H1 (cell line): Measurements from ENCODE around the gene TMCC1. TPM values are rescaled to one million over a fixed set of nuclear protein-coding genes. Genes with fewer than 3 reads are reported as not detected.

Experiments used
- CTCF ChIA-PET: fragments of 300-600 bp; sonication (Branson Sonifier 250); formaldehyde crosslinking; loops from one replicate; lab custom pipeline; 2021; ENCODE audit not compliant: partially characterized antibody; lab: Charles Lee
- POLR2A ChIA-PET: fragments of 300-600 bp; sonication (Branson Sonifier 250); formaldehyde crosslinking; loops from one replicate; lab custom pipeline; 2021; ENCODE audit warnings: inconsistent platforms; ENCODE audit not compliant: partially characterized antibody; lab: Charles Lee
- DNase-seq, 2 experiments: peaks; one replicate each; pipeline versions ENCODE4 v3.0.0 to v3.0.0-alpha.2; 2010 to 2022; ENCODE audit warnings: low spot score in 2 of 2, low read depth in 1 of 2, mixed read lengths in 1 of 2
- FAIRE-seq: peaks from 2 replicates; lab custom pipeline; 2011; peaks lifted over from hg19 to GRCh38; lab: Jason Lieb, UNC
- H2AFZ ChIP-seq: 2 replicates; pipeline ENCODE4 v1.8.1; 2012; ENCODE audit warnings: low read length, inconsistent platforms
- H2AK5ac ChIP-seq: 2 replicates; pipeline ENCODE4 v1.6.1; 2013; ENCODE audit warnings: low read depth, low read length
- H2BK120ac ChIP-seq: replicated peaks from 2 replicates; pipeline ENCODE3; 2013; ENCODE audit warnings: low read depth, low read length, inconsistent platforms
- H2BK12ac ChIP-seq: 2 replicates; pipeline ENCODE4 v1.6.1; 2013; ENCODE audit warnings: low read depth, low read length
- H2BK15ac ChIP-seq: 2 replicates; pipeline ENCODE4 v1.6.1; 2013; ENCODE audit warnings: low read length
- H2BK20ac ChIP-seq: 2 replicates; pipeline ENCODE4 v1.6.1; 2013; ENCODE audit warnings: low read length
- H2BK5ac ChIP-seq: 2 replicates; pipeline ENCODE4 v1.6.1; 2013; ENCODE audit warnings: low read depth, low read length
- H3K14ac ChIP-seq: 2 replicates; pipeline ENCODE4 v1.6.1; 2013; ENCODE audit warnings: inconsistent platforms; ENCODE audit not compliant: insufficient read length
- H3K18ac ChIP-seq: 2 replicates; pipeline ENCODE4 v1.6.1; 2013; ENCODE audit warnings: low read length; ENCODE audit errors: extremely low read depth
- H3K23ac ChIP-seq: 2 replicates; pipeline ENCODE4 v1.6.1; 2013; ENCODE audit warnings: inconsistent platforms; ENCODE audit not compliant: insufficient read length
- H3K23me2 ChIP-seq: 2 replicates; pipeline ENCODE4 v1.6.1; 2013; ENCODE audit warnings: low read depth, low read length
- H3K27ac ChIP-seq: 2 replicates; pipeline ENCODE4 v1.6.1; 2011; ENCODE audit warnings: low read depth, low read length, inconsistent platforms
- H3K27me3 ChIP-seq, 4 experiments: replicated peaks in 1 of 4; 1 replicate in 1 of 4; 2 replicates in 3 of 4; pipeline versions ENCODE4 v1.6.1 to v1.8.1; 2011 to 2013; ENCODE audit warnings: low read length in 3 of 4, mild to moderate bottlenecking in 3 of 4, inconsistent platforms in 2 of 4, mixed read lengths in 2 of 4, moderate library complexity in 1 of 4; ENCODE audit not compliant: control insufficient read depth in 3 of 4, insufficient read depth in 3 of 4; ENCODE audit errors: extremely low read depth in 1 of 4
- H3K36me3 ChIP-seq, 4 experiments: 2 replicates each; pipeline versions ENCODE4 v1.6.1 to v1.8.1; 2011 to 2013; ENCODE audit warnings: mild to moderate bottlenecking in 4 of 4, low read length in 3 of 4, moderate library complexity in 2 of 4, control low read depth in 1 of 4, inconsistent platforms in 1 of 4; ENCODE audit not compliant: insufficient read depth in 4 of 4, control insufficient read depth in 2 of 4
- H3K4ac ChIP-seq: replicated peaks from 2 replicates; pipeline ENCODE3; 2013; ENCODE audit warnings: low read length, low read depth, mixed read lengths, inconsistent platforms; ENCODE audit not compliant: insufficient read length
- H3K4me1 ChIP-seq, 4 experiments: replicated peaks in 1 of 4; 1 replicate in 1 of 4; 2 replicates in 3 of 4; pipeline versions ENCODE4 v1.6.1 to v1.8.1; 2011 to 2013; ENCODE audit warnings: low read length in 3 of 4, inconsistent platforms in 2 of 4, mixed read lengths in 1 of 4; ENCODE audit not compliant: insufficient read depth in 4 of 4, control insufficient read depth in 3 of 4
- H3K4me2 ChIP-seq, 2 experiments: 2 replicates each; pipeline versions ENCODE4 v1.6.1 to v1.8.1; 2011 to 2013; ENCODE audit warnings: low read depth in 2 of 2, low read length in 2 of 2, control low read depth in 1 of 2, inconsistent platforms in 1 of 2, mild to moderate bottlenecking in 1 of 2; ENCODE audit not compliant: insufficient read depth in 1 of 2
- H3K4me3 ChIP-seq, 4 experiments: fragments of 200-600, 300-600 bp in 1 of 4; sonication (generic), shearing (Covaris generic), sonication (Bioruptor Twin) in 1 of 4; 2 replicates each; pipeline versions ENCODE4 v1.5.1 to v1.8.1; 2011 to 2016; ENCODE audit warnings: low read length in 4 of 4, low read depth in 3 of 4, control low read depth in 2 of 4, inconsistent platforms in 2 of 4, mild to moderate bottlenecking in 2 of 4, mixed read lengths in 1 of 4, moderate library complexity in 1 of 4; ENCODE audit not compliant: insufficient read depth in 2 of 4; ENCODE audit errors: extremely low read depth in 1 of 4
- H3K56ac ChIP-seq: replicated peaks from 2 replicates; pipeline ENCODE3; 2013; ENCODE audit warnings: low read depth, mild to moderate bottlenecking, mixed read lengths, low read length, inconsistent platforms; ENCODE audit not compliant: insufficient read length
- H3K79me1 ChIP-seq: 2 replicates; pipeline ENCODE4 v1.6.1; 2013; ENCODE audit warnings: low read depth, low read length, control low read depth
- H3K79me2 ChIP-seq, 2 experiments: 2 replicates each; pipeline versions ENCODE4 v1.6.1 to v1.8.1; 2012 to 2013; ENCODE audit warnings: low read length in 2 of 2, mild to moderate bottlenecking in 2 of 2, inconsistent platforms in 1 of 2; ENCODE audit not compliant: insufficient read depth in 2 of 2, control insufficient read depth in 1 of 2
- H3K9ac ChIP-seq, 4 experiments: replicated peaks in 1 of 4; 1 replicate in 1 of 4; 2 replicates in 3 of 4; pipeline versions ENCODE4 v1.6.1 to v1.8.1; 2011 to 2013; ENCODE audit warnings: low read depth in 3 of 4, low read length in 3 of 4, control low read depth in 2 of 4, mild to moderate bottlenecking in 2 of 4, moderate library complexity in 2 of 4, inconsistent platforms in 1 of 4; ENCODE audit errors: extremely low read depth in 1 of 4
- H3K9me3 ChIP-seq, 2 experiments: 2 replicates each; pipeline versions ENCODE4 v1.6.1 to v1.8.1; 2012 to 2013; ENCODE audit warnings: mild to moderate bottlenecking in 2 of 2, moderate library complexity in 2 of 2, control low read depth in 1 of 2, inconsistent platforms in 1 of 2, low read depth in 1 of 2, low read length in 1 of 2, mixed read lengths in 1 of 2; ENCODE audit not compliant: insufficient read depth in 2 of 2
- H4K20me1 ChIP-seq, 2 experiments: replicated peaks in 1 of 2; 2 replicates each; pipeline versions ENCODE3 to v1.8.1; 2011 to 2013; ENCODE audit warnings: inconsistent platforms in 2 of 2, low read length in 2 of 2, mild to moderate bottlenecking in 1 of 2; ENCODE audit not compliant: insufficient read depth in 2 of 2, control insufficient read depth in 1 of 2
- H4K5ac ChIP-seq: 2 replicates; pipeline ENCODE4 v1.6.1; 2013; ENCODE audit warnings: low read length, low read depth, mixed read lengths, inconsistent platforms; ENCODE audit not compliant: insufficient read length
- H4K8ac ChIP-seq: 2 replicates; pipeline ENCODE4 v1.8.0; 2013; ENCODE audit warnings: mild to moderate bottlenecking, moderate library complexity, low read length, inconsistent platforms; ENCODE audit not compliant: insufficient read depth; ENCODE audit errors: extremely low read depth
- H4K91ac ChIP-seq: replicated peaks from 2 replicates; pipeline ENCODE3; 2013; ENCODE audit warnings: low read length, mixed read lengths, inconsistent platforms; ENCODE audit not compliant: insufficient read length
- CTBP2 ChIP-seq: IDR thresholded peaks from 2 replicates; pipeline ENCODE4 v1.7.0; 2011; ENCODE audit warnings: borderline replicate concordance, mild to moderate bottlenecking, moderate library complexity, mixed read lengths, low read length; ENCODE audit not compliant: insufficient read depth, insufficient read length
- WGBS, 2 experiments: shearing (Covaris generic) in 1 of 2; methylation state at CpG; one replicate each; pipeline versions ENCODE4 v1.1.6 to v1.1.7; 2013 to 2015; ENCODE audit warnings: low lambda C conversion rate in 2 of 2, mixed read lengths in 2 of 2, inconsistent platforms in 1 of 2, low coverage in 1 of 2, missing lambda C conversion rate in 1 of 2; ENCODE audit not compliant: insufficient replicate concordance in 2 of 2, insufficient coverage in 1 of 2, insufficient read length in 1 of 2; ENCODE audit errors: extremely low coverage in 1 of 2, missing lambda C conversion rate in 1 of 2; 5-methylcytosine and 5-hydroxymethylcytosine counted together
- polyA plus RNA-seq, 7 experiments: library from polyadenylated mRNA; depleted of rRNA in 3 of 7; stranded (reverse) in 5 of 7; unstranded in 2 of 7; fragments of >200 nt in 5 of 7; fragments of 200-250 nt in 2 of 7; gene quantifications; 1 replicate in 5 of 7; 2 replicates in 1 of 7; 4 replicates in 1 of 7; pipeline versions ENCODE4 v1.2.1 to v1.2.3, GENCODE V29; 2011 to 2013; ENCODE audit warnings: missing spikeins in 2 of 7, mixed read lengths in 2 of 7
- total RNA-seq: library from RNA; stranded (reverse); fragmentation: NEBNext Ultra II Directional; extraction: Animal tissue kit (Norgen Biotek cat#: 25700); gene quantifications from 2 replicates; pipeline ENCODE4 v1.2.1, GENCODE V29; 2021

TMCC1 gene
- total and polyA plus RNA-seq, 2 of the 8 experiments (the other 6 are each of a cell fraction or from before 2014, with no cell fraction given), result 10.4 to 27.1 TPM

DNA sequence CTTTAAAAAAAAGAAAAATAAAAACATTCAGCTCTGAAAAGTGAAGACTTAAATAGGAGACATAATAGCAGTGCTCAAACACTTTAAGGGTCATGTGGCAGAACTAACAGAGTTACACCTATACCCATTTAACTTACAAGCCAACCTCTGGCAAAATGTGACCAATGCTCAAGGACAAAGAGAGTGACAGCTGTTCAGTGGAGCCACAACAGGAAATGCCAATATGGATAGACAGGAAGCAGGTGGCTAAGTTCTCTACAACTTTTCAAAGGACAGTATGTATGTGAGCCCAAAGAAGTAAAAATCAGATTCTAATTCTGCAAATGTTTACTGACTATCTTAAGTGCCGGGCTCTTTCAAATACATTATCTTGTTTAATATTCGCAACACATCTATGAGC lies 3.4 kb downstream of the TMCC1 start:
- H3K9ac ChIP-seq, result no peak overlapping the region
- no peak overlapping the region for H2AFZ ChIP-seq
- peaks cover 1 to 6% of the 10 kb centered on the region in 2 experiments for H4K20me1 ChIP-seq
- FAIRE-seq (no peak), DNase-seq (no peak)
- H4K91ac ChIP-seq, result no peak overlapping the region
- no peak overlapping the region for H3K4me2 ChIP-seq
- no peak overlapping the region for H3K56ac ChIP-seq
- H4K8ac ChIP-seq, result no peak overlapping the region
- peaks cover 0 to 4% (median 2%) of the 10 kb centered on the region in 4 experiments; a peak in 3 of 7 replicates for H3K4me1 ChIP-seq
- no peak overlapping the region for H3K4me3 ChIP-seq
- H3K79me1 ChIP-seq, result peaks cover 2% of the 10 kb centered on the region; the same call in 1 of the 2 replicates
- no peak for TF ChIP-seq CTBP2
- H2AK5ac ChIP-seq, result no peak overlapping the region
- H3K27ac ChIP-seq, result no peak overlapping the region
- no peak overlapping the region for H3K23ac ChIP-seq
- 92% methylated on average over 2 of the region's 2 CpGs; no CpG with 5 or more reads in 1 of the 2 experiments for WGBS, 2 experiments
- H3K23me2 ChIP-seq, result peaks cover 10% of the 10 kb centered on the region
- H2BK120ac ChIP-seq, result no peak overlapping the region
- no peaks in the 10 kb centered on the region for H3K27me3 ChIP-seq
- no peak overlapping the region for H2BK20ac ChIP-seq
- no peak overlapping the region for H3K18ac ChIP-seq
- H2BK5ac ChIP-seq, result no peak overlapping the region
- H3K79me2 ChIP-seq, result peaks cover 0 to 55% of the 10 kb centered on the region in 2 experiments; a peak in 3 of 4 replicates
- H2BK15ac ChIP-seq, result no peak overlapping the region; the same call in 1 of the 2 replicates
- H3K4ac ChIP-seq, result no peak overlapping the region
- H2BK12ac ChIP-seq, result no peak overlapping the region
- no peak overlapping the region for H4K5ac ChIP-seq
- no peaks in the 10 kb centered on the region for H3K9me3 ChIP-seq
- no peak overlapping the region for H3K14ac ChIP-seq
- ChIA-PET POLR2A (interaction anchor here (1.2 kb wide), 1 partner anchor 21 kb away, joined by 3 read pairs; no protein-coding TSS in a partner anchor), CTCF (interaction anchor here (0.6 kb wide), 1 partner anchor 136 kb away, joined by 3 read pairs; no protein-coding TSS in a partner anchor)
- H3K36me3 ChIP-seq, result no peaks in the 10 kb centered on the region
